ENCODE measurements around the gene HAUS2.

HAUS2 gene

GRCh38 chr15:42548249-42549031, at the start of gene HAUS2, which contains the start of gene LRRC57:
Gene HAUS2 (plus strand): TSS chr15:42548838. CDS start chr15:42548873, 35 bp downstream.
Gene LRRC57 (minus strand): TSS chr15:42548793. CDS start chr15:42548434, 359 bp downstream.
- no peak for TF ChIP-seq CTCF (conservative IDR thresholded peaks at IDR 0.05; ENCODE audit: low read depth, low read length)
- peak within 1 kb of the TSS; percentile 100 for H3K4me3 ChIP-seq (ENCODE audit: low read length)
- peak; percentile 46 for DNase-seq (ENCODE audit: low read depth)

- no peak for DNase-seq (ENCODE audit: low read depth)
- no peak for TF ChIP-seq CTCF (conservative IDR thresholded peaks at IDR 0.05; ENCODE audit: low read depth, low read length)
- no peak overlapping the region for H3K4me3 ChIP-seq (ENCODE audit: low read length)
Observed at GRCh38 chr15:42499858-42500609, 48.6 kb upstream of the HAUS2 start.

DNA sequence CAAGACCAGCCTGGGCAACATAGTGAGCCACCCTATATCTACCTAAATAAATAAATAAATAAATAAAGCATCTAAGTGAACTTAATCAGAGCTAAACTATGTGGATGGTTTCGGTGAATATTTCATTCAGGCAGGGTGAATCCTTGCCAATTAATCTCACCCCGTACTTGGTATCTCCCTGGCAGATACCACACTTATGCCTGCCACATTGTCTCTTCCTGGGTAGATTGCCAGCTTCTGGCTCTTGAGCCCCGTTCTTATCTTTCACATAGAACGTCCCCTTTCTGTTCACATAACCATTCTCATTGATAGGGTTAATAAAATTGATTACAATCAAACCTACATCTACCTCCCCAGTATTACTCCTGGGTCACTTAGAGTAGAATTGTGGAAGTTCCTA, 46.2 kb upstream of the HAUS2 start:
- TF ChIP-seq CTCF (conservative IDR thresholded peaks at IDR 0.05; ENCODE audit: low read depth, low read length) = no peak
- DNase-seq (ENCODE audit: low read depth) = no peak
- H3K4me3 ChIP-seq (ENCODE audit: low read length) = no peak overlapping the region

- no peak overlapping the region for H3K4me3 ChIP-seq (ENCODE audit: low read length)
- TF ChIP-seq CTCF (conservative IDR thresholded peaks at IDR 0.05; ENCODE audit: low read depth, low read length) = no peak
- DNase-seq (ENCODE audit: low read depth) = no peak
Observed at GRCh38 chr15:42503825-42504224, 44.8 kb upstream of the HAUS2 start.

DNA sequence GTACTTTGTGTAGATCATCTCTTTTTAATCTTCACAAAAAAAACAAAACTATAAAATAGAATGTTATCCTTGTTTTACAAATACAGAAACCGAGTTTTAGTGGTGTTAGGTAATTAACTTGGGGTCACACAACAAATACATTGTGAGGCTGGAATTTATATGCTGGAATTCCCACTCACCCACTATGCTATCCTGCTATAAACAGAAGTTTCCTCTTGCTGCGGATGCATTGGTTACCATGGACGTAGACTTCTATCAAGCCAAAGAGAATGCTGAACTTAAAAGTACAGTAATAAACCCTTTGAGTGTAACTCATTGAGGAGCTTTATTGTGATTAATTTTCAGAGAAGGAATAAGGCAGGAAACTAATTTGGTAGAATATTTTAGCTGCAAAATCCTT, 44.0 kb upstream of the HAUS2 start:
- TF ChIP-seq CTCF (conservative IDR thresholded peaks at IDR 0.05; ENCODE audit: low read depth, low read length) = no peak
- no peak for DNase-seq (ENCODE audit: low read depth)

DNA sequence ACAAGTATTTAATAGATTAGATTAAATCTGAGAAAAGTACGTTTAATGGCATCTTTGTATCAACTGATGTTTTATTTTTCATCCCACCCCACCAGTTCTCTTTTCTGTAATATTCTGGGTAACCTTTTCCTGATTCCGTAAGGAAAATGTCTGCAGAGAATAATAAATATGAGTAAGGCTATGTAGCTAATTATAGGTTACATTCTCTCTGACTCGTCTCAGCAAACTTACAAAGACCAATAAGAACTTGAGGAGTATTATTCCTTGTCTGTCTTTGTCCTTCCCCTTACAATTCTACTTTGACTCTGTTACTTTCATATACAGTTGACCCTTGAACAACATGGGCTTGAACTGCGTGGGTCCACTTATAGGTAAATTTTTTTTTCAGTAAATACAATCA, 41.1 kb upstream of the HAUS2 start:
- DNase-seq (ENCODE audit: low read depth) = no peak
- H3K4me3 ChIP-seq (ENCODE audit: low read length) = no peak overlapping the region
- no peak for TF ChIP-seq CTCF (conservative IDR thresholded peaks at IDR 0.05; ENCODE audit: low read depth, low read length)

More for the DNA sequence above, 44.0 kb upstream of the HAUS2 start:
- H3K4me3 ChIP-seq (ENCODE audit: low read length) = no peak overlapping the region
